ENCODE results near the gene NARF.

- no peak for TF ChIP-seq MAX (IDR thresholded peaks at IDR 0.05; ENCODE audit: low read depth)
- TF ChIP-seq, protein P1, sequence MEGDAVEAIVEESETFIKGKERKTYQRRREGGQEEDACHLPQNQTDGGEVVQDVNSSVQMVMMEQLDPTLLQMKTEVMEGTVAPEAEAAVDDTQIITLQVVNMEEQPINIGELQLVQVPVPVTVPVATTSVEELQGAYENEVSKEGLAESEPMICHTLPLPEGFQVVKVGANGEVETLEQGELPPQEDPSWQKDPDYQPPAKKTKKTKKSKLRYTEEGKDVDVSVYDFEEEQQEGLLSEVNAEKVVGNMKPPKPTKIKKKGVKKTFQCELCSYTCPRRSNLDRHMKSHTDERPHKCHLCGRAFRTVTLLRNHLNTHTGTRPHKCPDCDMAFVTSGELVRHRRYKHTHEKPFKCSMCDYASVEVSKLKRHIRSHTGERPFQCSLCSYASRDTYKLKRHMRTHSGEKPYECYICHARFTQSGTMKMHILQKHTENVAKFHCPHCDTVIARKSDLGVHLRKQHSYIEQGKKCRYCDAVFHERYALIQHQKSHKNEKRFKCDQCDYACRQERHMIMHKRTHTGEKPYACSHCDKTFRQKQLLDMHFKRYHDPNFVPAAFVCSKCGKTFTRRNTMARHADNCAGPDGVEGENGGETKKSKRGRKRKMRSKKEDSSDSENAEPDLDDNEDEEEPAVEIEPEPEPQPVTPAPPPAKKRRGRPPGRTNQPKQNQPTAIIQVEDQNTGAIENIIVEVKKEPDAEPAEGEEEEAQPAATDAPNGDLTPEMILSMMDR (IDR thresholded peaks at IDR 0.05), result no peak
- TF ChIP-seq EP300 (IDR thresholded peaks at IDR 0.05; ENCODE audit: borderline replicate concordance in 1 of 2, low read depth in 1 of 2, low read length in 1 of 2), result no peak
- TF ChIP-seq YY1 (IDR thresholded peaks at IDR 0.05; ENCODE audit: low read depth), result no peak
- no peak for TF ChIP-seq GATA2 (CRISPR knock-in tag; IDR thresholded peaks at IDR 0.05)
- no peak for TF ChIP-seq RAD21 (IDR thresholded peaks at IDR 0.05; ENCODE audit: low read length)
- TF ChIP-seq TAF1 (IDR thresholded peaks at IDR 0.05; ENCODE audit: borderline replicate concordance, low read depth, low read length), result no peak
- TF ChIP-seq RXRA (IDR thresholded peaks at IDR 0.05; ENCODE audit: borderline replicate concordance, low read depth), result no peak
- no peak for TF ChIP-seq ELF1 (IDR thresholded peaks at IDR 0.05)
- no peak for TF ChIP-seq SIN3A (IDR thresholded peaks at IDR 0.05; ENCODE audit: borderline replicate concordance, low read depth, low read length)
- TF ChIP-seq EZH2phosphoT487 (IDR thresholded peaks at IDR 0.05; ENCODE audit: borderline replicate concordance, low read depth), result no peak
Observed at GRCh38 chr17:82474223-82475010, 15.9 kb downstream of the NARF start.
